Progenitor cell of endocrine pancreas (in vitro differentiated cells): ENCODE results near the gene ATF7. TPM values are rescaled to one million over a fixed set of nuclear protein-coding genes. Genes with fewer than 3 reads are reported as not detected.
"Not testable (repeated sequence)": the region's sequence is repeated elsewhere in the genome, so short reads cannot be mapped to it uniquely, and the experiment has no call there.

ENCODE experiments used
- DNase-seq: peaks from one replicate; pipeline ENCODE4 v3.0.0; 2021; ENCODE audit warnings: low spot score; ENCODE audit not compliant: unreplicated experiment
- H3K27ac Mint-ChIP-seq: 2 replicates; pipeline ENCODE4 v1.8.0; 2021; ENCODE audit warnings: mild to moderate bottlenecking, moderate library complexity, mixed read lengths
- H3K27me3 Mint-ChIP-seq: 2 replicates; pipeline ENCODE4 v1.8.0; 2021; ENCODE audit warnings: mixed read lengths
- H3K36me3 Mint-ChIP-seq: 2 replicates; pipeline ENCODE4 v1.8.0; 2022; ENCODE audit warnings: mixed read lengths; ENCODE audit not compliant: insufficient read depth
- H3K4me1 Mint-ChIP-seq: 2 replicates; pipeline ENCODE4 v1.8.0; 2021; ENCODE audit warnings: low read depth, mixed read lengths
- H3K4me3 Mint-ChIP-seq: 2 replicates; pipeline ENCODE4 v1.8.0; 2021; ENCODE audit warnings: low read depth, mild to moderate bottlenecking, moderate library complexity, mixed read lengths
- H3K9me3 Mint-ChIP-seq: 2 replicates; pipeline ENCODE4 v1.8.0; 2021; ENCODE audit warnings: low read depth, mixed read lengths
- total RNA-seq: library from RNA; stranded (reverse); gene quantifications from 2 replicates; pipeline ENCODE4 v1.2.1, GENCODE V29; 2021
- TF ChIP-seq, protein P1 (sequence below): fragments of 200-600 bp; sonication (generic); IDR thresholded peaks from one replicate; pipeline ENCODE4 v1.5.0; 2021; ENCODE audit warnings: antibody characterized with exemption, mild to moderate bottlenecking; ENCODE audit not compliant: unreplicated experiment

ATF7 gene
- total RNA-seq, 1 donor from 2014 or later: 51.7 TPM

DNA sequence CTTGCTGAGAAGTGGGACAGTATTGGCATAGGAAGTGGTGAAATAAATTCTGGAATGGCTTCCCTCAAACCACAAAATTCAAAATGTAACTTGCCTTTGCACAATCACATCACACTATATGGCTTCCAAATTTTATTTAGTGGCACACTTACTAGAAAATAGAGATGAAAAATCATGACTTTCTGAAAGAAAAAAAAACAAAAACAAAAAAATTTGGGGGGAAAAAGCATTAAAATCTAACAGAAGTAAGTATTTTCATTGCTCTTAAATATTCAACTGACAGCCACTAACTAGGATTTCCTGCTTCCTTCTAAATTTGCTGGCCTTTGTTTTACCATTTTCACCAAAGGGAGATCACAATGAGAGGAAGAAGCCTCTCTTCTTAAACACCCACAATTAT lies 23.0 kb downstream of the ATF7 start:
- DNase-seq: no peak
- H3K9me3 Mint-ChIP-seq: no peaks in the 10 kb centered on the region
- no peaks in the 10 kb centered on the region for H3K27me3 Mint-ChIP-seq
- peak overlapping the region; percentile 5 for H3K27ac Mint-ChIP-seq
- H3K36me3 Mint-ChIP-seq: peaks cover 10% of the 10 kb centered on the region
- no peak overlapping the region for H3K4me3 Mint-ChIP-seq
- peaks cover 2% of the 10 kb centered on the region for H3K4me1 Mint-ChIP-seq
- TF ChIP-seq, protein P1, sequence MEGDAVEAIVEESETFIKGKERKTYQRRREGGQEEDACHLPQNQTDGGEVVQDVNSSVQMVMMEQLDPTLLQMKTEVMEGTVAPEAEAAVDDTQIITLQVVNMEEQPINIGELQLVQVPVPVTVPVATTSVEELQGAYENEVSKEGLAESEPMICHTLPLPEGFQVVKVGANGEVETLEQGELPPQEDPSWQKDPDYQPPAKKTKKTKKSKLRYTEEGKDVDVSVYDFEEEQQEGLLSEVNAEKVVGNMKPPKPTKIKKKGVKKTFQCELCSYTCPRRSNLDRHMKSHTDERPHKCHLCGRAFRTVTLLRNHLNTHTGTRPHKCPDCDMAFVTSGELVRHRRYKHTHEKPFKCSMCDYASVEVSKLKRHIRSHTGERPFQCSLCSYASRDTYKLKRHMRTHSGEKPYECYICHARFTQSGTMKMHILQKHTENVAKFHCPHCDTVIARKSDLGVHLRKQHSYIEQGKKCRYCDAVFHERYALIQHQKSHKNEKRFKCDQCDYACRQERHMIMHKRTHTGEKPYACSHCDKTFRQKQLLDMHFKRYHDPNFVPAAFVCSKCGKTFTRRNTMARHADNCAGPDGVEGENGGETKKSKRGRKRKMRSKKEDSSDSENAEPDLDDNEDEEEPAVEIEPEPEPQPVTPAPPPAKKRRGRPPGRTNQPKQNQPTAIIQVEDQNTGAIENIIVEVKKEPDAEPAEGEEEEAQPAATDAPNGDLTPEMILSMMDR: no peak

DNA sequence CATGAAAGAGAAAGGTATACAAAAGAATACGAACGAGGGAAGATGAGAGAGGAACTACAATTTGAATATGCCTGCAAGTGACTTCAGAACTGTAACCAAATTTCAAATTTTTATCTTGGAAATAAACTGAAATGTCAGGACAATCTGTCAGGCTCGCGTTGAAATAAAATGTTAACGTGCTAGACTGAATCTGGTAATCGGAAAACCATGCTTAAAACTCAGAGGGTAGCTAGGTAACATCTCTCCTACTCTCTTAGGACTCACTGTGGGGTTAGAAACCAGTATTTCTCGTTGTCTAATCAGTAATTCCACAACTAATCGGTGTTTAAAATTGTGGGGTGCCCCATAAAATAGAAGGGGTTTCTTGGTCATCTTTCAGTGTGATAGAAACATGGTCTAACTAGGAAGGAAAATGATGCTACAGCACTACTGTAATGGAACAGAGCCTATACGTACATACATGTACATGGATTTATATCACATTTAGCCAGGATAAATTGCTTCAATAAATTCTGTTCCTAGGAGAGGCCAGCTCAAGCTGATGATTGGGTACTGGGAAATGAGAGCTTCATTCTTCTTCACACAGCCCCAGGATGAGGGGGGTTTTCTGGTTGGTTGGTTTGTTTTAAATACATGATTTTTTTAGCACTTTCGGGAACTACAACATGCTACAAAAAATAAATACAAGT lies 23.9 kb downstream of the ATF7 start:
- peaks cover 14% of the 10 kb centered on the region for H3K36me3 Mint-ChIP-seq
- no peaks in the 10 kb centered on the region for H3K9me3 Mint-ChIP-seq
- no peak overlapping the region for H3K27ac Mint-ChIP-seq
- DNase-seq: no peak
- H3K4me1 Mint-ChIP-seq: peaks cover 2% of the 10 kb centered on the region
- H3K4me3 Mint-ChIP-seq: no peak overlapping the region
- TF ChIP-seq, protein P1: no peak
- no peaks in the 10 kb centered on the region for H3K27me3 Mint-ChIP-seq

- no peak overlapping the region for H3K4me3 Mint-ChIP-seq
- H3K36me3 Mint-ChIP-seq: peaks cover 16% of the 10 kb centered on the region
- no peak overlapping the region for H3K27ac Mint-ChIP-seq
- no peaks in the 10 kb centered on the region for H3K9me3 Mint-ChIP-seq
- H3K4me1 Mint-ChIP-seq: peaks cover 4% of the 10 kb centered on the region
- DNase-seq: no peak
- TF ChIP-seq, protein P1: no peak
- H3K27me3 Mint-ChIP-seq: no peaks in the 10 kb centered on the region
Measured at GRCh38 chr12:53601296-53601847, 24.8 kb downstream of the ATF7 start.

DNA sequence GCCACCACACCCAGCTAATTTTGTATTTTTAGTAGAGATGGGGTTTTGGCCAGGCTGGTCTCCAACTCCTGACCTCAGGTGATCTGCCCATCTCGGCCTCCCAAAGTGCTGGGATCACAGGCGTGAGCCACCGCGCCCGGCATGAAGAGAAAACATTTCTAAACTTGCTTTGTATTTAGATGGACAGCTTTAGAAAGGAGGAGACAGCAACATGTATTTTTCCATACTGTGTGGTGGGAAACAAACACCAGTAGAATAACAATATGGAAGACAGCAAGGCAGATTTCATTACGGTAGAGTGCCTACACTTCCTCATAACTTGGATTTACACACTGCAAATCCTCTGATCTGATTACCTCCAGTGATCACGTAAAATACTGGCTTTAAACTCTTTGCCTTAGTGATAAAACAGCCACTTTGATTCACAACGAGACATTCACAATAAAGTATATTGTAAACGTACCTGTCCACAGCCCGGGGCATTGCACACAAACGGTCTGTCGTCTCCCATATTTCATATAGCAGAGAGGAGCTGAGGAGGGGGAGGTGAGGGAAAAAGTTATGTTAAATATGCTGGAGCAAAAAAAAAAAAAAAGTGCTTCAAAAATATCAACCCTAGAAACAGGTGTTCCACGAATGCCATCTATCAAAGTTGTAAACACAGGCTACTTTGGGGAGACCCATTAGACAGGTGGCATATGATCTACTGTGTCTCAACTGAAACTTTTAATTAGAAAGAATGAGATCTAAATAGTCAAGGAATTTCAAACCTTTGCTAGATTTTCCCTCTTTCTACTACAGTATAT lies 25.5 kb downstream of the ATF7 start:
- TF ChIP-seq, protein P1: no peak
- H3K36me3 Mint-ChIP-seq: peaks cover 16% of the 10 kb centered on the region
- peaks cover 4% of the 10 kb centered on the region for H3K4me1 Mint-ChIP-seq
- H3K27me3 Mint-ChIP-seq: no peaks in the 10 kb centered on the region
- no peak for DNase-seq
- no peak overlapping the region for H3K4me3 Mint-ChIP-seq
- no peaks in the 10 kb centered on the region for H3K9me3 Mint-ChIP-seq
- peak overlapping the region; percentile 47 for H3K27ac Mint-ChIP-seq

GRCh38 chr12:53599579-53599978 lies 26.6 kb downstream of the ATF7 start:
- TF ChIP-seq, protein P1: no peak
- H3K4me1 Mint-ChIP-seq: peaks cover 4% of the 10 kb centered on the region
- no peak for DNase-seq

DNA sequence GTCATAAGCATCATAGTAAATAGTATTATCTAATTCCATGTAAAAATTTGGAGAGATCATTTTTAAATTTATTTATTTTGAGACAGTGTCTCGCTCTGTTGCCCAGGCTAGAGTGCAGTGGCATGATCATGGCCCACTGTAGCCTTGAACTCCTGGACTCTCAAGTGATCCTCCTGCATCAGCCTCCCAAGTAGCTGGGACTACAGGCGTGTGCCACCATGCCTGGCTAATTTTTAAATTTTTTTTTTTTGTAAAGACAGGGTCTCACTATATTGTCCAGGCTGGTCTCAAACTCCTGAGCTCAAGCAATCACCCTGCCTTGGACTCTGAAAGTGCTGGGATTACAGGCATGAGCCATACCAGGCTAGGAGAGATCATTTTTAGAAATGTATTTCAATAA lies 27.2 kb downstream of the ATF7 start:
- peaks cover 16% of the 10 kb centered on the region for H3K36me3 Mint-ChIP-seq
- not testable (repeated sequence) for DNase-seq, H3K4me3 Mint-ChIP-seq, H3K9me3 Mint-ChIP-seq, H3K4me1 Mint-ChIP-seq, H3K27me3 Mint-ChIP-seq, H3K27ac Mint-ChIP-seq

More at GRCh38 chr12:53599579-53599978, 26.6 kb downstream of the ATF7 start:
- peaks cover 16% of the 10 kb centered on the region for H3K36me3 Mint-ChIP-seq
- no peaks in the 10 kb centered on the region for H3K27me3 Mint-ChIP-seq
- no peak overlapping the region for H3K4me3 Mint-ChIP-seq
- no peaks in the 10 kb centered on the region for H3K9me3 Mint-ChIP-seq
- H3K27ac Mint-ChIP-seq: no peak overlapping the region
